HepG2 (cell line): Measurements from ENCODE around the gene KARS1. TPM values are rescaled to one million over a fixed set of nuclear protein-coding genes. Genes with fewer than 3 reads are reported as not detected.
A peak's percentile ranks its signal among the peaks of the same experiment; 100 is the strongest.

Source experiments
- ATF4 ChIP-seq, 2 experiments: fragments of 450-650 bp in 1 of 2; sonication (generic) in 1 of 2; formaldehyde crosslinking; IDR thresholded peaks; 2 replicates each; pipeline versions ENCODE4 v1.5.0 to v1.8.0; 2020 to 2022; ENCODE audit warnings: mild to moderate bottlenecking in 1 of 2, missing genetic modification reagents in 1 of 2
- DRAP1 ChIP-seq: IDR thresholded peaks from 2 replicates; pipeline ENCODE4 v1.6.1; 2016; ENCODE audit warnings: missing genetic modification reagents, missing compliant biosample characterization
- DZIP1 ChIP-seq: sonication (generic); formaldehyde crosslinking; IDR thresholded peaks from 2 replicates; pipeline ENCODE4 v1.5.0; 2020; ENCODE audit warnings: mild to moderate bottlenecking, missing genetic modification reagents
- HOXA9 ChIP-seq: sonication (generic); formaldehyde crosslinking; IDR thresholded peaks from 2 replicates; pipeline ENCODE4 v1.8.1; 2022; ENCODE audit warnings: missing genetic modification reagents, mild to moderate bottlenecking, moderate library complexity, borderline replicate concordance
- ISX ChIP-seq: sonication (generic); formaldehyde crosslinking; conservative IDR thresholded peaks from 2 replicates; pipeline ENCODE4 v1.5.0; 2020; ENCODE audit warnings: missing genetic modification reagents
- MLXIP ChIP-seq: sonication (generic); formaldehyde crosslinking; IDR thresholded peaks from 2 replicates; pipeline ENCODE4 v1.9.0; 2021; ENCODE audit warnings: missing genetic modification reagents, borderline replicate concordance
- SMAD1 ChIP-seq: sonication (generic); formaldehyde crosslinking; IDR thresholded peaks from 2 replicates; pipeline ENCODE4 v1.4.0; 2020; ENCODE audit warnings: missing genetic modification reagents, low read depth, mild to moderate bottlenecking, borderline replicate concordance
- SP2 ChIP-seq: sonication (generic); formaldehyde crosslinking; IDR thresholded peaks from 2 replicates; pipeline ENCODE4 v1.5.1; 2020; ENCODE audit warnings: mild to moderate bottlenecking, missing genetic modification reagents
- ZEB1 ChIP-seq: IDR thresholded peaks from 2 replicates; pipeline ENCODE4 v1.6.1; 2012; ENCODE audit warnings: mild to moderate bottlenecking, low read depth, inconsistent platforms; ENCODE audit not compliant: insufficient replicate concordance
- ZIK1 ChIP-seq: sonication (generic); formaldehyde crosslinking; IDR thresholded peaks from 2 replicates; pipeline ENCODE4 v1.5.0; 2020; ENCODE audit warnings: mild to moderate bottlenecking, low read depth, missing genetic modification reagents, borderline replicate concordance
- ZMAT3 ChIP-seq: sonication (generic); formaldehyde crosslinking; conservative IDR thresholded peaks from 2 replicates; pipeline ENCODE4 v1.7.0; 2021; ENCODE audit warnings: missing genetic modification reagents
- ZNF282 ChIP-seq: fragments of 450-650 bp; IDR thresholded peaks from 2 replicates; pipeline ENCODE4 v1.6.1; 2018; ENCODE audit not compliant: partially characterized antibody
- ZNF510 ChIP-seq: sonication (generic); formaldehyde crosslinking; IDR thresholded peaks from 2 replicates; pipeline ENCODE4 v1.4.0; 2020; ENCODE audit warnings: low read depth, mild to moderate bottlenecking, missing genetic modification reagents
- ZNF512 ChIP-seq: sonication (generic); formaldehyde crosslinking; IDR thresholded peaks from 2 replicates; pipeline ENCODE4 v1.4.0; 2020; ENCODE audit warnings: mild to moderate bottlenecking, missing genetic modification reagents
- ZNF556 ChIP-seq: sonication (generic); formaldehyde crosslinking; IDR thresholded peaks from 2 replicates; pipeline ENCODE4 v1.4.0; 2020; ENCODE audit warnings: mild to moderate bottlenecking, missing genetic modification reagents, borderline replicate concordance
- ZNF557 ChIP-seq: sonication (generic); formaldehyde crosslinking; IDR thresholded peaks from 2 replicates; pipeline ENCODE4 v1.4.0; 2020; ENCODE audit warnings: missing genetic modification reagents
- ZNF841 ChIP-seq: sonication (generic); formaldehyde crosslinking; IDR thresholded peaks from 2 replicates; pipeline ENCODE4 v1.8.1; 2023; ENCODE audit warnings: missing genetic modification reagents, borderline replicate concordance
- polyA plus RNA-seq, 8 experiments: library from polyadenylated mRNA; depleted of rRNA in 3 of 8; stranded (reverse) in 7 of 8; unstranded in 1 of 8; fragments of >200 nt; fragmentation: Illumina TruSeq in 4 of 8; extraction: Trizol in 4 of 8; gene quantifications; 2 replicates each; pipeline versions ENCODE4 v1.2.1 to v1.2.3, GENCODE V29; 2011 to 2016; ENCODE audit warnings: low read depth in 4 of 8, missing spikeins in 1 of 8, mixed read lengths in 1 of 8; ENCODE audit not compliant: insufficient read depth in 1 of 8
- total RNA-seq, 5 experiments: library from RNA; depleted of rRNA; stranded (reverse); fragments of >200 nt; fragmentation: Illumina TruSeq; extraction: Trizol; gene quantifications; 2 replicates each; pipeline ENCODE4 v1.2.3, GENCODE V29; 2016; ENCODE audit warnings: low read depth in 1 of 5

Gene KARS1
- total and polyA plus RNA-seq, 2 of the 13 experiments (the other 11 are each of a cell fraction or from before 2014, with no cell fraction given) = 141 to 276 TPM

GRCh38 chr16:75647112-75647491, 363 bp downstream of the KARS1 start (continued):
- TF ChIP-seq ZNF510 (CRISPR knock-in tag) (0 out of 2 replicates have a peak, but pooled peaks have one; percentile 52), ZEB1 (peak; percentile 17), ATF4 (CRISPR knock-in tag; IDR thresholded peaks at IDR 0.05) (0 out of 4 replicates have a peak, but pooled peaks of 1 of the 2 experiments have one; percentile 5), ZMAT3 (CRISPR knock-in tag) (0 out of 2 replicates have a peak, but pooled peaks have one; percentile 11), ZNF512 (peak; percentile 85), ZNF841 (CRISPR knock-in tag) (0 out of 2 replicates have a peak, but pooled peaks have one; percentile 32), ZNF556 (CRISPR knock-in tag) (no peak), ISX (CRISPR knock-in tag) (0 out of 2 replicates have a peak, but pooled peaks have one; percentile 57), ZNF282 (no peak), DZIP1 (CRISPR knock-in tag) (peak; percentile 37; the same call in 1 of the 2 replicates), SP2 (CRISPR knock-in tag) (no peak), DRAP1 (no peak), SMAD1 (CRISPR knock-in tag) (0 out of 2 replicates have a peak, but pooled peaks have one; percentile 13), ZNF557 (peak; percentile 39; the same call in 1 of the 2 replicates), MLXIP (CRISPR knock-in tag) (no peak), ZIK1 (0 out of 2 replicates have a peak, but pooled peaks have one; percentile 2), HOXA9 (CRISPR knock-in tag) (0 out of 2 replicates have a peak, but pooled peaks have one; percentile 13)
